ENCODE results near the gene SSB. TPM values are rescaled to one million over a fixed set of nuclear protein-coding genes. Genes with fewer than 3 reads are reported as not detected.
"Not testable (repeated sequence)": the region's sequence is repeated elsewhere in the genome, so short reads cannot be mapped to it uniquely, and the experiment has no call there.

Gene SSB
- total and polyA plus RNA-seq, 2 donors from 2014 or later = 82.0 to 86.6 TPM

DNA sequence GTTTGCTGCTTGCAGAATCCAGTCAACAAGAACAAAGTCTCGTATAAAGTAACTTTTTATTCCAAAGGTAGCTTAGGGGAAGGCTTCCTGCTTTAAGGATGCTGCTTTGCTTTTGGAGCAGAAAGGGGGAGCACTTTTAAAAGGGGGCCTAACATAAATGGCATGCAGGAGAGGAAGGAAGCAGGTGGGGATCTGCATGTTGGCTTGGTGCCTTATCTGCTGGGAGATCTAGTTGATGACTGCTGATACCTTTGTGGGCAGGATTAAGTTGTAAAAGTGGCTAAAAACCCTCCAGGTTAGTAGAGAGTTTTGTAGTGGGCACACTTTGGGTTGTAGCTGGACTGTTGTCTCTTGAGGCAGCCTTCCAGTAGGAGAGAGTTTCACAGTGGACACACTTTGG lies 51.0 kb downstream of the SSB start:
- intact Hi-C loops (cut with DNase I) = no loop called here
- Histone ChIP-seq H3K27ac (ENCODE audit: low read depth in 2 of 2, low read length in 2 of 2) (no peak overlapping the region), H3K4me1 (ENCODE audit: control insufficient read depth in 2 of 3, insufficient read depth in 2 of 3, low read depth in 1 of 3, low read length in 3 of 3) (no peaks in the 10 kb centered on the region), H3K36me3 (ENCODE audit: control insufficient read depth in 2 of 3, insufficient read depth in 3 of 3, low read length in 3 of 3) (no peaks in the 10 kb centered on the region), H3K4me3 (ENCODE audit: low read length in 3 of 3) (no peak overlapping the region), H3K27me3 (ENCODE audit: control insufficient read depth, insufficient read depth, low read length) (no peaks in the 10 kb centered on the region), H3K9ac (ENCODE audit: low read length in 3 of 3) (no peak overlapping the region), H3K9me3 (ENCODE audit: control insufficient read depth in 2 of 3, insufficient read depth in 1 of 3, low read length in 3 of 3) (no peaks in the 10 kb centered on the region)
- no peak for DNase-seq
- TF ChIP-seq, protein P1, sequence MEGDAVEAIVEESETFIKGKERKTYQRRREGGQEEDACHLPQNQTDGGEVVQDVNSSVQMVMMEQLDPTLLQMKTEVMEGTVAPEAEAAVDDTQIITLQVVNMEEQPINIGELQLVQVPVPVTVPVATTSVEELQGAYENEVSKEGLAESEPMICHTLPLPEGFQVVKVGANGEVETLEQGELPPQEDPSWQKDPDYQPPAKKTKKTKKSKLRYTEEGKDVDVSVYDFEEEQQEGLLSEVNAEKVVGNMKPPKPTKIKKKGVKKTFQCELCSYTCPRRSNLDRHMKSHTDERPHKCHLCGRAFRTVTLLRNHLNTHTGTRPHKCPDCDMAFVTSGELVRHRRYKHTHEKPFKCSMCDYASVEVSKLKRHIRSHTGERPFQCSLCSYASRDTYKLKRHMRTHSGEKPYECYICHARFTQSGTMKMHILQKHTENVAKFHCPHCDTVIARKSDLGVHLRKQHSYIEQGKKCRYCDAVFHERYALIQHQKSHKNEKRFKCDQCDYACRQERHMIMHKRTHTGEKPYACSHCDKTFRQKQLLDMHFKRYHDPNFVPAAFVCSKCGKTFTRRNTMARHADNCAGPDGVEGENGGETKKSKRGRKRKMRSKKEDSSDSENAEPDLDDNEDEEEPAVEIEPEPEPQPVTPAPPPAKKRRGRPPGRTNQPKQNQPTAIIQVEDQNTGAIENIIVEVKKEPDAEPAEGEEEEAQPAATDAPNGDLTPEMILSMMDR (IDR thresholded peaks at IDR 0.05; ENCODE audit: borderline replicate concordance, extremely low read depth, insufficient read depth) = no peak
- no peak for FAIRE-seq

DNA sequence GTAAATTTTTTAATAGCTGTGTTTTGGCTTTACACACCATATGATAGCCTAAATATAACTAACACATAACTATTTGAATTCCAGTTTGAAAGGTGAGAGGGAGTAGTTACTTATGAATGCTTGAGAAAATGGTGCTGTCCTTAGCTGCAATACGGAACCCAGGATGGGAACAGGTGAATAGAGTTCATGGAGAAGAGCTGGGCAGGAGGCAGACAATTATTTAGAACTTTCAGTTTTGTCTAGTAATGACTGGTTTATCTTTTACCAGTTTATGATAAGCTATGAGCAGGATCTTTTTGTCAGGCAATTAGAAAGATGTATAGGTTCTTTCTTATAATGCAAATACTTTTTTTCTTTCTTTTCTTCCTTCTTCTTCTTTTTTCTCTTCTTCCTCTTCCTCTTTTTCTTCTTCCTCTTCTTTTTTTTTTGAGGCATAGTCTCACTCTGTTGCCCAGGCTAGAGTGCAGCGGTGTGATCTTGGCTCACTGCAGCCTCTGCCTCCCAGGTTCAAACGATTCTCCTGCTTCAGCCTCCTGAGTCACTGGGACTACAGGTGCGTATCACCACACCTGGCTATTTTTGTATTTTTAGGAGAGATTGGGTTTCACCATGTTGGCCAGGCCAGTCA lies 54.5 kb downstream of the SSB start:
- no peaks in the 10 kb centered on the region for H3K4me1 ChIP-seq (ENCODE audit: control insufficient read depth in 2 of 3, insufficient read depth in 2 of 3, low read depth in 1 of 3, low read length in 3 of 3)
- no peaks in the 10 kb centered on the region for H3K27me3 ChIP-seq (ENCODE audit: control insufficient read depth, insufficient read depth, low read length)
- DNase-seq (no peak), FAIRE-seq (no peak)
- no peaks in the 10 kb centered on the region for H3K9me3 ChIP-seq (ENCODE audit: control insufficient read depth in 2 of 3, insufficient read depth in 1 of 3, low read length in 3 of 3)
- intact Hi-C loops (cut with DNase I) = no loop called here
- H3K4me3 ChIP-seq (ENCODE audit: low read length in 3 of 3) = no peak overlapping the region
- TF ChIP-seq, protein P1 (IDR thresholded peaks at IDR 0.05; ENCODE audit: borderline replicate concordance, extremely low read depth, insufficient read depth) = no peak
- no peak overlapping the region for H3K9ac ChIP-seq (ENCODE audit: low read length in 3 of 3)
- H3K36me3 ChIP-seq (ENCODE audit: control insufficient read depth in 2 of 3, insufficient read depth in 3 of 3, low read length in 3 of 3) = no peaks in the 10 kb centered on the region
- no peak overlapping the region for H3K27ac ChIP-seq (ENCODE audit: low read depth in 2 of 2, low read length in 2 of 2)

DNA sequence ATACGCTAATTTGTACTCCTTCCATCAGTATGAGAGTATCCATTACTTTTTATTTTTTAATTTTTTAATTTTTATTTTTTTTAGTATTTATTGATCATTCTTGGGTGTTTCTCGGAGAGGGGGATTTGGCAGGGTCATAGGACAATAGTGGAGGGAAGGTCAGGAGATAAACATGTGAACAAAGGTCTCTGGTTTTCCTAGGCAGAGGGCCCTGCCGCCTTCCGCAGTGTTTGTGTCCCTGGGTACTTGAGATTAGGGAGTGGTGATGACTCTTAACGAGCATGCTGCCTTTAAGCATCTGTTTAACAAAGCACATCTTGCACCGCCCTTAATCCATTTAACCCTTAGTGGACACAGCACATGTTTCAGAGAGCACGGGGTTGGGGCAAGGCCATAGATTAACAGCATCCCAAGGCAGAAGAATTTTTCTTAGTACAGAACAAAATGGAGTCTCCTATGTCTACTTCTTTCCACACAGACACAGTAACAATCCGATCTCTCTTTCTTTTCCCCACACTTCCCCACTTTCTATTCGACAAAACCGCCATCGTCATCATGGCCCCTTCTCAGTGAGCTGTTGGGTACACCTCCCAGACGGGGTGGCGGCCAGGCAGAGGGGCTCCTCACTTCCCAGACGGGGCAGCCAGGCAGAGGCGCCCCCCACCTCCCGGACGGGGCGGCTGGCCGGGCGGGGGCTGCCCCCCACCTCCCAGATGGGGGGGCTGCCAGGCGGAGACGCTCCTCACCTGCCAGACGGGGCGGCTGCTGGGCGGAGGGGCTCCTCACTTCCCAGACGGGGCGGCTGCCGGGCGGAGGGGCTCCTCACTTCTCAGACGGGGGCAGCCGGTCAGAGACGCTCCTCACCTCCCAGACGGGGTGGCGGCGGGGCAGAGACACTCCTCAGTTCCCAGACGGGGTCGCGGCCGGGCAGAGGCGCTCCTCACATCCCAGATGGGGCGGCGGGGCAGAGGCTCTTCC lies 56.9 kb downstream of the SSB start:
- H3K4me3 ChIP-seq (ENCODE audit: low read length in 3 of 3); H3K9me3 ChIP-seq (ENCODE audit: control insufficient read depth in 2 of 3, insufficient read depth in 1 of 3, low read length in 3 of 3); FAIRE-seq; H3K27me3 ChIP-seq (ENCODE audit: control insufficient read depth, insufficient read depth, low read length); H3K9ac ChIP-seq (ENCODE audit: low read length in 3 of 3); H3K4me1 ChIP-seq (ENCODE audit: control insufficient read depth in 2 of 3, insufficient read depth in 2 of 3, low read depth in 1 of 3, low read length in 3 of 3); DNase-seq; intact Hi-C loops (cut with DNase I); H3K36me3 ChIP-seq (ENCODE audit: control insufficient read depth in 2 of 3, insufficient read depth in 3 of 3, low read length in 3 of 3); H3K27ac ChIP-seq (ENCODE audit: low read depth in 2 of 2, low read length in 2 of 2): not testable (repeated sequence)

DNA sequence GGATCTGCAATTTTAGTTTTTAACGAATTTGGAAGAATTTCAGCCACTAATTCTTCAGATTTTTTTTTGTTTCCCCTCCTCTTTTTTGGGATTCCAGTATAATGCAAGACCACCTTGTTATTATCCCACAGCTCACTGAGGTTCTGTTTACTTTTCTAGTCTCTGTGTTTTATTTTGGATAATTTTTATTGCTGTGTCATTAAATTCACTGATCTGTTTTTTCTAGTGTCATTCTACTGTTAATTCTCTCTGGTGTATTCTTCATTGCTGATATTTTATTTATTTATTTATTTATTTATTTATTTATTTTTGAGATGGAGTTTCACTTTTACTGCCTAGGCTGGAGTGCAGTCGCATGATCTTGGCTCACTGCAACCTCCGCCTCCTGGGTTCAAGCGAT lies 60.8 kb downstream of the SSB start:
- H3K27me3 ChIP-seq (ENCODE audit: control insufficient read depth, insufficient read depth, low read length) = no peaks in the 10 kb centered on the region
- no peak for DNase-seq
- no peaks in the 10 kb centered on the region for H3K4me1 ChIP-seq (ENCODE audit: control insufficient read depth in 2 of 3, insufficient read depth in 2 of 3, low read depth in 1 of 3, low read length in 3 of 3)
- H3K9me3 ChIP-seq (ENCODE audit: control insufficient read depth in 2 of 3, insufficient read depth in 1 of 3, low read length in 3 of 3) = no peaks in the 10 kb centered on the region
- no peak overlapping the region for H3K27ac ChIP-seq (ENCODE audit: low read depth in 2 of 2, low read length in 2 of 2)
- no peaks in the 10 kb centered on the region for H3K36me3 ChIP-seq (ENCODE audit: control insufficient read depth in 2 of 3, insufficient read depth in 3 of 3, low read length in 3 of 3)
- intact Hi-C loops (cut with DNase I) = no loop called here
- H3K4me3 ChIP-seq (ENCODE audit: low read length in 3 of 3) = no peak overlapping the region
- no peak overlapping the region for H3K9ac ChIP-seq (ENCODE audit: low read length in 3 of 3)
- TF ChIP-seq, protein P1 (IDR thresholded peaks at IDR 0.05; ENCODE audit: borderline replicate concordance, extremely low read depth, insufficient read depth) = no peak
- no peak for FAIRE-seq
